MM.1S (cell line): ENCODE data around the gene LYPD3.

ENCODE experiments used
- CTCF ChIP-seq: fragments of 300-600 bp; sonication (generic); IDR thresholded peaks from 2 replicates; pipeline ENCODE4 v1.5.1; 2016; ENCODE audit warnings: antibody characterized with exemption, low read length, mixed read lengths
- EZH2 ChIP-seq: fragments of 300-600 bp; sonication (generic); optimal IDR thresholded peaks from 2 replicates; pipeline ENCODE3; 2017; ENCODE audit warnings: low read depth, mild to moderate bottlenecking, antibody characterized with exemption, low read length, mixed read lengths

- TF ChIP-seq CTCF (no peak), EZH2 (no peak)
Measured at GRCh38 chr19:43496960-43497359, 31.6 kb upstream of the LYPD3 start.
